Central memory CD8-positive, alpha-beta T cell (primary cell): ENCODE measurements around the gene MID1.

ENCODE experiments used
- ATAC-seq: fragments of 150-1000 bp; cut with Tn5 transposase; replicated peaks from 2 replicates; pipeline ENCODE4 v1.10.0; 2022; ENCODE audit warnings: mild to moderate bottlenecking, moderate FRiP score, moderate number of reproducible peaks; ENCODE audit not compliant: poor library complexity, severe bottlenecking; ENCODE audit errors: extremely low read depth
- DNase-seq, 2 donors: peaks; one replicate each; pipeline ENCODE4 v3.0.0; 2021; ENCODE audit warnings: low spot score in 2 of 2
- H3K27ac Mint-ChIP-seq: one replicate; pipeline ENCODE4 v1.8.0; 2022; ENCODE audit warnings: low read depth, mild to moderate bottlenecking, moderate library complexity, mixed read lengths
- H3K27me3 Mint-ChIP-seq: one replicate; pipeline ENCODE4 v1.8.0; 2022; ENCODE audit warnings: mixed read lengths
- H3K36me3 Mint-ChIP-seq: one replicate; pipeline ENCODE4 v1.8.0; 2022; ENCODE audit warnings: mild to moderate bottlenecking, moderate library complexity, mixed read lengths; ENCODE audit not compliant: insufficient read depth
- H3K4me1 Mint-ChIP-seq: one replicate; pipeline ENCODE4 v1.8.0; 2022; ENCODE audit warnings: mixed read lengths
- H3K4me3 Mint-ChIP-seq: one replicate; pipeline ENCODE4 v1.8.0; 2022; ENCODE audit warnings: mild to moderate bottlenecking, moderate library complexity, mixed read lengths
- H3K9me3 Mint-ChIP-seq: one replicate; pipeline ENCODE4 v1.8.0; 2022; ENCODE audit warnings: mixed read lengths

MID1 gene

GRCh38 chrX:10465254-10465653, 155.1 kb downstream of the MID1 start:
- Mint-ChIP-seq H3K27ac (no peak overlapping the region), H3K9me3 (no peaks in the 10 kb centered on the region), H3K4me1 (no peaks in the 10 kb centered on the region), H3K36me3 (no peaks in the 10 kb centered on the region), H3K27me3 (no peaks in the 10 kb centered on the region), H3K4me3 (no peak overlapping the region)
- no peak for DNase-seq
- ATAC-seq: no peak

DNA sequence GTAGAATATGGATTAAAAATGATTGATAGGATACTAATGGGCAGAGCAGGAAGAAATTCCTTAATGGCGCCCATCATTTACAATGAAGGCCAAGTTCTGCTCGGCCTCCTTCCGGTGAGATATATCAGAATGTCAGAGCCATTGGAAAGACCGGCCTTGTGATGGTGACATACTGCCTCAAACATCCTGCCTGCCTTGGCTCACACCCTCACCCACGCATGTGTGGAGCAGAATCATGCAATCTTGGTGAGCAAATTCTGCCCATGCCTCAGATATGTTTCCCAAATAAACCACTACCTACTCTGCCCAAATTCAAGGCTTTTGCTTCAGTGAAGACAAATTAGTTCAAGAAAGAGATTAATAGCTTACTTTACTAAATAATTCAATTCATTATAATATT, 163.3 kb downstream of the MID1 start:
- no peaks in the 10 kb centered on the region for H3K36me3 Mint-ChIP-seq
- no peaks in the 10 kb centered on the region for H3K4me1 Mint-ChIP-seq
- no peak overlapping the region for H3K4me3 Mint-ChIP-seq
- no peak overlapping the region for H3K27ac Mint-ChIP-seq
- no peak for DNase-seq
- no peaks in the 10 kb centered on the region for H3K9me3 Mint-ChIP-seq
- no peak for ATAC-seq
- H3K27me3 Mint-ChIP-seq: no peaks in the 10 kb centered on the region

- ATAC-seq: no peak
- no peak overlapping the region for H3K4me3 Mint-ChIP-seq
- no peaks in the 10 kb centered on the region for H3K27me3 Mint-ChIP-seq
- H3K27ac Mint-ChIP-seq: no peak overlapping the region
- H3K4me1 Mint-ChIP-seq: no peaks in the 10 kb centered on the region
- DNase-seq: no peak
- H3K9me3 Mint-ChIP-seq: no peaks in the 10 kb centered on the region
- no peaks in the 10 kb centered on the region for H3K36me3 Mint-ChIP-seq
Measured at GRCh38 chrX:10453945-10454344, 166.4 kb downstream of the MID1 start.

- Mint-ChIP-seq H3K4me3 (no peak overlapping the region), H3K4me1 (no peaks in the 10 kb centered on the region), H3K9me3 (no peaks in the 10 kb centered on the region), H3K36me3 (no peaks in the 10 kb centered on the region), H3K27ac (no peak overlapping the region), H3K27me3 (no peaks in the 10 kb centered on the region)
- ATAC-seq (no peak), DNase-seq (no peak)
Measured at GRCh38 chrX:10450959-10451355, 169.4 kb downstream of the MID1 start.

- H3K9me3 Mint-ChIP-seq: no peaks in the 10 kb centered on the region
- no peak for ATAC-seq
- H3K4me1 Mint-ChIP-seq: no peaks in the 10 kb centered on the region
- DNase-seq: no peak
- no peaks in the 10 kb centered on the region for H3K36me3 Mint-ChIP-seq
- no peak overlapping the region for H3K4me3 Mint-ChIP-seq
- no peak overlapping the region for H3K27ac Mint-ChIP-seq
- no peaks in the 10 kb centered on the region for H3K27me3 Mint-ChIP-seq
Measured at GRCh38 chrX:10450229-10450958, 170.0 kb downstream of the MID1 start.

DNA sequence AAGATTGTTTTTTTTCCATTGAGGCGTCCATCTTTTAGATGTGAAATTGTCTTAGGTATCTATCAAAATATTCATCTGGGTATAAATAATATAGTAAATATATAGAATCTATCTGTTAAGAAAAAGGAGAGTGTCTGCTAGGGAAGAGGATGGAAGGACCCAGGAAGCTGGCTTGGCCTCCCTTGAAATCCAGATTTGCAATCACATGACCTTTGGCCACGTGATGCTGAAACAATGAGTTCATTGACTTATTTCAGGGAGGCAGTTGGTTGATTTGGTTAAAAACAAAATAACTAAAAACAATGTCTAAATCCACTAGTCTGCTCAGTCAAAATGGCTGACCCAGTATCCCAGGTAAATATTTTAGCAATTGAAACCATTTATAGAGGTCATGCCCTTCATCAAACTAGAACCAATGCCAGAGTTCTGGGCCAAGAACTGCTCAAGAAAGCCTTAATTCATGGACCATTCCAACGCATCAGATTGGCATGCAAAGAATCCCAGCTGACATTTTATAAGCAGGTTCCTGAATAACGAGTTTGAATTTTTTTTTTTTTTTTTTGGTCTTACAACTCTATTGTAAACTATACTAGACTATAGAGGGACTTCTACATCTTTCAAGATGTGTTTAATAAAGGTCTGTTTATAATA, 172.7 kb downstream of the MID1 start:
- Mint-ChIP-seq H3K4me3 (no peak overlapping the region), H3K27ac (no peak overlapping the region), H3K27me3 (no peaks in the 10 kb centered on the region), H3K9me3 (no peaks in the 10 kb centered on the region), H3K4me1 (no peaks in the 10 kb centered on the region), H3K36me3 (no peaks in the 10 kb centered on the region)
- no peak for DNase-seq
- ATAC-seq: no peak

DNA sequence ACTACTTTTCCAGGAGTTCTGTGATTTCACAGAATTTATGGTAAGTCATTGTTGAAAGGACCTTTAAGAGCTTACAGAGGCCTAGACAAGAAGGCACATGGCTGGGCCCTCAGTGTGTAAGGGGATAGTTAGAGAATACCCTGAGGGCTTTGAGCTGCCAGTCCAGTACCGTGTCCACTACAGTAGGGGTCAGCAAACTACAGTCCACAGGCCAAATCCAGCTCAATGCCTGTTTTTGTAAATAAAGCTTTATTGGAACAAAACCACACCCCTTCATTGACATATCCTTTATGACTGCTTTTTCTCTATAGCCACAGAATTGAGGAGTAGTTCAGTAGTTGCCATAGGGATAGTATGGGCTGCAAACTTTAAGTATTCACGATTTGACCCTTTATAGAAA, 176.2 kb downstream of the MID1 start:
- Mint-ChIP-seq H3K27ac (no peak overlapping the region), H3K4me3 (no peak overlapping the region), H3K4me1 (no peaks in the 10 kb centered on the region), H3K36me3 (no peaks in the 10 kb centered on the region), H3K9me3 (peaks cover 8% of the 10 kb centered on the region), H3K27me3 (no peaks in the 10 kb centered on the region)
- ATAC-seq: no peak
- no peak for DNase-seq

GRCh38 chrX:10441464-10441863, 178.9 kb downstream of the MID1 start:
- H3K4me1 Mint-ChIP-seq: no peaks in the 10 kb centered on the region
- DNase-seq (no peak), ATAC-seq (no peak)
- no peak overlapping the region for H3K4me3 Mint-ChIP-seq
- no peaks in the 10 kb centered on the region for H3K36me3 Mint-ChIP-seq
- H3K9me3 Mint-ChIP-seq: peaks cover 8% of the 10 kb centered on the region
- H3K27ac Mint-ChIP-seq: no peak overlapping the region
- H3K27me3 Mint-ChIP-seq: no peaks in the 10 kb centered on the region

GRCh38 chrX:10433296-10433965, 187.0 kb downstream of the MID1 start:
- no peaks in the 10 kb centered on the region for H3K36me3 Mint-ChIP-seq

DNA sequence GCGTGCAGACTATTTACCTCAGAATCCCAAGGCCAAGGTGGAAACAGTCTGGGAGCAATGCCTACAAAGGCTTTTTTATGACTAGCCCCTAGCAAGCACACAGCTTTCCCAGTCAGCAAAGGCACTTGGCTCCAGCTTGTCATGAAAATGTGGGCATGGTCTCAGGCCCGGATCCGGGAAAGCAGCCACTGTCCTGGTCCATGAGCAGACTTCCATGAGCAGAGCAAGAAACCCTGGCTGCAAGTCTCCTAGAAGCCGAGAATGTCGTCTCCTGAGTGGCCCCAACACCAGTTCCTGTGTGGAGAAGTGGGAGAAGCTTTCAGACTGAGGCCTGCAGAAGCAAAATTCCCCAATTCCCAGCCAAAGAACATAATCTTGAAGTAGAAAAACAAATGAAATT, 190.5 kb downstream of the MID1 start:
- DNase-seq (no peak), ATAC-seq (no peak)
- Mint-ChIP-seq H3K27me3 (no peaks in the 10 kb centered on the region), H3K36me3 (no peaks in the 10 kb centered on the region), H3K27ac (no peak overlapping the region), H3K9me3 (no peaks in the 10 kb centered on the region), H3K4me1 (no peaks in the 10 kb centered on the region), H3K4me3 (no peak overlapping the region)

More at GRCh38 chrX:10433296-10433965, 187.0 kb downstream of the MID1 start:
- Mint-ChIP-seq H3K4me3 (no peak overlapping the region), H3K27ac (no peak overlapping the region), H3K9me3 (no peaks in the 10 kb centered on the region), H3K4me1 (no peaks in the 10 kb centered on the region), H3K27me3 (no peaks in the 10 kb centered on the region)
- no peak for DNase-seq
- no peak for ATAC-seq

GRCh38 chrX:10427249-10427648, 193.1 kb downstream of the MID1 start:
- H3K27ac Mint-ChIP-seq: no peak overlapping the region
- ATAC-seq: no peak
- H3K4me3 Mint-ChIP-seq: no peak overlapping the region
- no peaks in the 10 kb centered on the region for H3K27me3 Mint-ChIP-seq
- no peaks in the 10 kb centered on the region for H3K9me3 Mint-ChIP-seq
- no peaks in the 10 kb centered on the region for H3K4me1 Mint-ChIP-seq
- no peaks in the 10 kb centered on the region for H3K36me3 Mint-ChIP-seq
- DNase-seq: no peak

GRCh38 chrX:10423716-10424115, 196.7 kb downstream of the MID1 start:
- Mint-ChIP-seq H3K36me3 (no peaks in the 10 kb centered on the region), H3K27me3 (no peaks in the 10 kb centered on the region), H3K4me3 (no peak overlapping the region), H3K4me1 (no peaks in the 10 kb centered on the region), H3K9me3 (no peaks in the 10 kb centered on the region), H3K27ac (no peak overlapping the region)
- ATAC-seq (no peak), DNase-seq (no peak)

DNA sequence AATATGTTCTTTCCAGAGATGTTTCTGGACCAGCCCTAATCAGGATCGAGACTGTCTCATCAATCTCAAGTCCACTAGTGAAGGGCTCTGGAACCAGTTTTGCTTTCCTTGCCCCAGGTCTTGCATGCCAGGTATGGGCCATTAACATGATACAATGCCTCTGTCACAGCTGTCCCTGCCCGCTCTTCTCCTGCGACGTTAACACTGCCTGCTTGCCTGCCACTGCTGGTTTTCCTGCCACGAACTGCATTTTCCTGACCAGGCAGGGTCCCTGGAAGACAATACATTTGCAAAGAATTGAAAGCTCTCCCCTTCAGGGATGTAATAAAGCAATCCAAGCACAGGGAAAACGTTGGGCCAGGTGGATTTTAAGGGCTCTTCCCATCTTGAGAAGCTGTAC, 200.3 kb downstream of the MID1 start:
- H3K4me3 Mint-ChIP-seq: no peak overlapping the region
- ATAC-seq (no peak), DNase-seq (no peak)
- H3K36me3 Mint-ChIP-seq: no peaks in the 10 kb centered on the region
- no peaks in the 10 kb centered on the region for H3K4me1 Mint-ChIP-seq
- H3K9me3 Mint-ChIP-seq: no peaks in the 10 kb centered on the region
- H3K27me3 Mint-ChIP-seq: no peaks in the 10 kb centered on the region
- H3K27ac Mint-ChIP-seq: no peak overlapping the region
